Left cardiac atrium (tissue), 4 donors: Measurements from ENCODE around the gene ZXDB. TPM values are rescaled to one million over a fixed set of nuclear protein-coding genes. Genes with fewer than 3 reads are reported as not detected.

ENCODE experiments used
- ATAC-seq, 2 donors: fragments of 200-7000 bp; cut with Tn5 transposase; one replicate each; pipeline ENCODE4 v1.9.1; 2020; ENCODE audit warnings: mild to moderate bottlenecking in 2 of 2, moderate library complexity in 2 of 2
- DNase-seq: peaks from one replicate; pipeline ENCODE4 v3.0.0-alpha.2; 2020
- intact Hi-C, 2 donors: fragments of 100-400 bp; cut with DNase I; formaldehyde crosslinking; loops; one replicate each; pipeline versions ENCODE4 v1.14.1 to v1.15.1; 2022 to 2023
- total RNA-seq, 2 donors: library from RNA; stranded (reverse); fragmentation: NEBNext Ultra II Directional; extraction: Animal tissue kit (Norgen Biotek cat#: 25700); gene quantifications; one replicate each; pipeline ENCODE4 v1.2.1, GENCODE V29; 2021
- donor health status: DM: no; HTN: yes; CAD: no.
- donor health status: DM: no; HTN: yes; CAD: no; lungs with severe emphysema.
- donor health status: DM: yes; HTN: yes; CAD: no.
- donor health status: Dilated cardiomyopathy.

The ZXDB gene
- total RNA-seq, 2 donors from 2014 or later: 3.9 to 5.3 TPM

DNA sequence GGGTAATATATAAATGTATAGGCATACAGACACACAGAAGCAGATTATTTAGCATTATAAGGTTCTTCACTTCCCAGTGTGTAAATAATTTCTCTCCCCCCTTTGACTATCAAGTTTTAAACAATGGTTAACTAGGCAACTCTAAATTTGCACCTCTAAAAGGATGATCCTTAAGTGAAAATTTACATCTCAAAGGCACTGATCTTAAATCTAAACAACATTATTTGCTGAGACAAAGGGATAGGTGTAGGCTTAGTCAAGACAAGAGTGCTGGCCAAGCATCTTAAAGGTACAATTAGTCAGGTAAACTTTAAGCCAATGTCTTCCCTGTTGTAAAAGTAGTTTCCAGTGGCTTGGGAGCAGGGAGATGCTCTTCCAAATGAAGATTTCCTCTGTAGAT, 55.2 kb downstream of the ZXDB start:
- ATAC-seq: no peak
- intact Hi-C loops: no loop called here
- no peak for DNase-seq

Other genes with a start within 250 kb of the ZXDB start
- gene NLRP2B, start 88.2 kb downstream of the ZXDB start, total RNA-seq: not detected